B cell (primary cell): ENCODE data around the gene MYOCOS.

ENCODE experiments used
- EZH2 ChIP-seq: IDR thresholded peaks from 2 replicates; pipeline ENCODE4 v1.6.1; 2012; ENCODE audit warnings: borderline replicate concordance, low read depth, mild to moderate bottlenecking, moderate library complexity, low read length; ENCODE audit not compliant: insufficient read depth, poor library complexity, severe bottlenecking
- TF ChIP-seq, protein P1 (sequence below): fragments of 200-600 bp; IDR thresholded peaks from one replicate; pipeline ENCODE4 v1.8.0; 2022; ENCODE audit warnings: antibody characterized with exemption, mild to moderate bottlenecking

GRCh38 chr1:171664976-171665375, 42.9 kb downstream of the MYOCOS start:
- TF ChIP-seq, protein P1, sequence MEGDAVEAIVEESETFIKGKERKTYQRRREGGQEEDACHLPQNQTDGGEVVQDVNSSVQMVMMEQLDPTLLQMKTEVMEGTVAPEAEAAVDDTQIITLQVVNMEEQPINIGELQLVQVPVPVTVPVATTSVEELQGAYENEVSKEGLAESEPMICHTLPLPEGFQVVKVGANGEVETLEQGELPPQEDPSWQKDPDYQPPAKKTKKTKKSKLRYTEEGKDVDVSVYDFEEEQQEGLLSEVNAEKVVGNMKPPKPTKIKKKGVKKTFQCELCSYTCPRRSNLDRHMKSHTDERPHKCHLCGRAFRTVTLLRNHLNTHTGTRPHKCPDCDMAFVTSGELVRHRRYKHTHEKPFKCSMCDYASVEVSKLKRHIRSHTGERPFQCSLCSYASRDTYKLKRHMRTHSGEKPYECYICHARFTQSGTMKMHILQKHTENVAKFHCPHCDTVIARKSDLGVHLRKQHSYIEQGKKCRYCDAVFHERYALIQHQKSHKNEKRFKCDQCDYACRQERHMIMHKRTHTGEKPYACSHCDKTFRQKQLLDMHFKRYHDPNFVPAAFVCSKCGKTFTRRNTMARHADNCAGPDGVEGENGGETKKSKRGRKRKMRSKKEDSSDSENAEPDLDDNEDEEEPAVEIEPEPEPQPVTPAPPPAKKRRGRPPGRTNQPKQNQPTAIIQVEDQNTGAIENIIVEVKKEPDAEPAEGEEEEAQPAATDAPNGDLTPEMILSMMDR, result no peak
- no peak for TF ChIP-seq EZH2
